ENCODE results near the gene FRMD7.

GRCh38 chrX:132040066-132040465 is 87.8 kb downstream of the FRMD7 start:
- no peak for TF ChIP-seq CTCF (conservative IDR thresholded peaks at IDR 0.05; ENCODE audit: low read length)
- TF ChIP-seq EZH2phosphoT487 (IDR thresholded peaks at IDR 0.05; ENCODE audit: borderline replicate concordance), result no peak
